Smooth muscle cell (in vitro differentiated cells): Measurements from ENCODE around the gene CASP14. TPM values are rescaled to one million over a fixed set of nuclear protein-coding genes. Genes with fewer than 3 reads are reported as not detected.

Source experiments
- DNase-seq: peaks from one replicate; lab custom pipeline; 2025; ENCODE audit not compliant: unreplicated experiment; lab: John Stamatoyannopoulos, UW
- H2AFZ ChIP-seq: fragments of 200-600 bp; sonication (generic); 2 replicates; pipeline ENCODE4 v1.6.0; 2016; ENCODE audit warnings: antibody characterized with exemption, low read depth, mild to moderate bottlenecking
- H3F3A ChIP-seq: fragments of 200-600 bp; sonication (generic); 2 replicates; pipeline ENCODE4 v1.6.0; 2017; ENCODE audit warnings: antibody characterized with exemption, low read depth
- H3K27ac ChIP-seq: fragments of 200-600 bp; sonication (generic); 2 replicates; pipeline ENCODE4 v1.5.1; 2016; ENCODE audit warnings: low read depth, mild to moderate bottlenecking
- H3K27me3 ChIP-seq: fragments of 200-600 bp; sonication (generic); 2 replicates; pipeline ENCODE4 v1.6.1; 2016; ENCODE audit warnings: low read depth, mild to moderate bottlenecking
- H3K36me3 ChIP-seq: fragments of 200-600 bp; sonication (generic); 2 replicates; pipeline ENCODE4 v1.5.1; 2016; ENCODE audit warnings: low read depth
- H3K4me1 ChIP-seq: fragments of 200-600 bp; sonication (generic); 2 replicates; pipeline ENCODE4 v1.5.1; 2016; ENCODE audit warnings: low read depth
- H3K4me2 ChIP-seq: fragments of 200-600 bp; sonication (generic); 2 replicates; pipeline ENCODE4 v1.6.0; 2016; ENCODE audit warnings: mild to moderate bottlenecking
- H3K4me3 ChIP-seq: fragments of 200-600 bp; sonication (generic); 2 replicates; pipeline ENCODE4 v1.5.1; 2016; ENCODE audit warnings: mild to moderate bottlenecking
- H3K79me2 ChIP-seq: fragments of 200-600 bp; sonication (generic); 2 replicates; pipeline ENCODE4 v1.6.0; 2016; ENCODE audit warnings: low read depth, mild to moderate bottlenecking
- H3K9ac ChIP-seq: fragments of 200-600 bp; sonication (generic); 2 replicates; pipeline ENCODE4 v1.6.0; 2016; ENCODE audit warnings: low read depth
- H3K9me3 ChIP-seq: fragments of 200-600 bp; sonication (generic); replicated peaks from 2 replicates; pipeline ENCODE4 v1.5.1; 2016; ENCODE audit warnings: low read depth
- H4K20me1 ChIP-seq: fragments of 200-600 bp; sonication (generic); 2 replicates; pipeline ENCODE4 v1.6.0; 2016; ENCODE audit warnings: low read depth
- WGBS: methylation state at CpG from one replicate; pipeline ENCODE4 v1.1.7; 2016; ENCODE audit warnings: low lambda C conversion rate; 5-methylcytosine and 5-hydroxymethylcytosine counted together
- polyA plus RNA-seq: library from polyadenylated mRNA; unstranded; fragments of >200 nt; fragmentation: Nextera tagmentation; extraction: Ambion mirVana; gene quantifications from 2 replicates; pipeline ENCODE4 v1.2.1, GENCODE V29; 2016
- total RNA-seq: library from RNA; depleted of rRNA; stranded (reverse); fragments of >200 nt; gene quantifications from 2 replicates; pipeline ENCODE4 v1.2.3, GENCODE V29; 2014
- TF ChIP-seq, protein P1 (sequence below): fragments of 200-600 bp; sonication (generic); IDR thresholded peaks from 2 replicates; pipeline ENCODE4 v1.5.1; 2017; ENCODE audit warnings: borderline replicate concordance, mild to moderate bottlenecking, antibody characterized with exemption; ENCODE audit not compliant: insufficient read depth, poor library complexity, severe bottlenecking

The CASP14 gene
- total RNA-seq, result not detected in 2 replicates
- not detected in 2 replicates for polyA plus RNA-seq

- Histone ChIP-seq H3K4me2 (no peak within 1 kb of the TSS), H3F3A (no peaks in the 10 kb centered on the region), H3K4me3 (no peak within 1 kb of the TSS), H3K27me3 (no peaks in the 10 kb centered on the region), H3K36me3 (no peaks in the 10 kb centered on the region), H3K9me3 (peaks cover 3% of the 10 kb centered on the region), H3K79me2 (no peaks in the 10 kb centered on the region), H3K27ac (no peak within 1 kb of the TSS), H3K9ac (no peak within 1 kb of the TSS), H4K20me1 (no peaks in the 10 kb centered on the region), H2AFZ (no peak within 1 kb of the TSS), H3K4me1 (no peaks in the 10 kb centered on the region)
- 88% methylated on average over 11 of the region's 11 CpGs for WGBS
- TF ChIP-seq, protein P1, sequence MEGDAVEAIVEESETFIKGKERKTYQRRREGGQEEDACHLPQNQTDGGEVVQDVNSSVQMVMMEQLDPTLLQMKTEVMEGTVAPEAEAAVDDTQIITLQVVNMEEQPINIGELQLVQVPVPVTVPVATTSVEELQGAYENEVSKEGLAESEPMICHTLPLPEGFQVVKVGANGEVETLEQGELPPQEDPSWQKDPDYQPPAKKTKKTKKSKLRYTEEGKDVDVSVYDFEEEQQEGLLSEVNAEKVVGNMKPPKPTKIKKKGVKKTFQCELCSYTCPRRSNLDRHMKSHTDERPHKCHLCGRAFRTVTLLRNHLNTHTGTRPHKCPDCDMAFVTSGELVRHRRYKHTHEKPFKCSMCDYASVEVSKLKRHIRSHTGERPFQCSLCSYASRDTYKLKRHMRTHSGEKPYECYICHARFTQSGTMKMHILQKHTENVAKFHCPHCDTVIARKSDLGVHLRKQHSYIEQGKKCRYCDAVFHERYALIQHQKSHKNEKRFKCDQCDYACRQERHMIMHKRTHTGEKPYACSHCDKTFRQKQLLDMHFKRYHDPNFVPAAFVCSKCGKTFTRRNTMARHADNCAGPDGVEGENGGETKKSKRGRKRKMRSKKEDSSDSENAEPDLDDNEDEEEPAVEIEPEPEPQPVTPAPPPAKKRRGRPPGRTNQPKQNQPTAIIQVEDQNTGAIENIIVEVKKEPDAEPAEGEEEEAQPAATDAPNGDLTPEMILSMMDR, result no peak
- no peak for DNase-seq
These were observed at the start of gene CASP14 for GRCh38 chr19:15048885-15049541. Gene CASP14 (plus strand): TSS chr19:15049480. CDS start chr19:15052252, 2,772 bp downstream.

GRCh38 chr19:15008308-15008707 is 41.0 kb upstream of the CASP14 start:
- H3K9ac ChIP-seq, result no peak overlapping the region
- DNase-seq, result no peak
- no peaks in the 10 kb centered on the region for H3K79me2 ChIP-seq
- H3K4me2 ChIP-seq, result no peak overlapping the region
- H3K4me1 ChIP-seq, result no peaks in the 10 kb centered on the region
- H3F3A ChIP-seq, result no peaks in the 10 kb centered on the region
- H4K20me1 ChIP-seq, result no peaks in the 10 kb centered on the region
- no peaks in the 10 kb centered on the region for H3K36me3 ChIP-seq
- TF ChIP-seq, protein P1, result no peak
- H3K4me3 ChIP-seq, result no peak overlapping the region
- no peak overlapping the region for H3K27ac ChIP-seq
- H3K27me3 ChIP-seq, result peaks cover 37% of the 10 kb centered on the region
- H2AFZ ChIP-seq, result no peak overlapping the region
- no peaks in the 10 kb centered on the region for H3K9me3 ChIP-seq

DNA sequence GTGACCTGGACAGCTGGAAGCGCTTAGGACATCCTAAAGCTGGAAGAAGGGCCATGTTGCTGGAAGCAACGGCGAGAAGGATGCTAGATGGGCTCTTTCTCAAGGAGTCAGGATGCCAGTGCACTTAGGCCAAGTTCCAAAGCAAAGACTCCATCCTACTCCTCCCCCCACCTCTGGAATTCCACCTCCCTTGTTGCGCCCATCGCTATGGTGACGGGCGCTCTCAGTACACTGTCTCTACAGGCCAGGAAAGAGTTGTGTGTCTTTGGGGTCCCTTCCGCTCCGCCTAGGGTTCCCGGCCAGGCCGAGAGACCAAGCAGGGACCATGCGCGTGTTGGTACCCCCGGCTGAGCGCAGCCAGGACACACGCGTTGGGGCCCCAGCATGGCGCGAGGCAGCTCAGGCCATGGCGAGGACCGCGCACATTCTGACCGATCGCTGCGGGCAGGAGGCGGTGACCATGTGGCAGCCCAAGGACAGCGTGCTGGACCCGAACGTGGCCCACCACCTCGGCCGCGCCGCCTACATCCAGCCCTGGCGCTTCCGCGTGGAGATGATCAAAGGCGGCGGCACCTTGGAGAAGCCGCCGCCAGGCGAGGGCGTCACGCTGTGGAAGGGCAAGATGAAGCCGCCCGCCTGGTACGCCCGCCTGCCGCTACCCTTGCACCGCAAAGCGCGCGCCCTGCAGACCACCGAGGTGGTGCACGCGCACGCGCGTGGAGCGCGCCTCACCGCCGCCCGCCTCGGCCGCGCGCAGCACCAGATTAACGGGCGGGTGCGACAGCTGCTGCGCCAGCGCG is 38.6 kb upstream of the CASP14 start:
- H2AFZ ChIP-seq, result no peak overlapping the region
- H3K4me1 ChIP-seq, result no peaks in the 10 kb centered on the region
- no peak overlapping the region for H3K4me3 ChIP-seq
- H3K79me2 ChIP-seq, result no peaks in the 10 kb centered on the region
- no peaks in the 10 kb centered on the region for H3K9me3 ChIP-seq
- H3K4me2 ChIP-seq, result no peak overlapping the region
- H4K20me1 ChIP-seq, result no peaks in the 10 kb centered on the region
- no peak overlapping the region for H3K9ac ChIP-seq
- no peak overlapping the region for H3K27ac ChIP-seq
- no peak for DNase-seq
- peaks cover 40% of the 10 kb centered on the region for H3K27me3 ChIP-seq
- TF ChIP-seq, protein P1, result no peak
- WGBS, result 16% methylated on average over 73 of the region's 73 CpGs
- no peaks in the 10 kb centered on the region for H3K36me3 ChIP-seq
- no peaks in the 10 kb centered on the region for H3F3A ChIP-seq
